AG09309 (cell line): ENCODE measurements around the gene RAB18.
A peak's percentile ranks its signal among the peaks of the same experiment; 100 is the strongest.

Experiments
- DNase-seq: peaks from one replicate; pipeline ENCODE4 v3.0.0-alpha.2; 2010; ENCODE audit warnings: low read depth
- H3K4me3 ChIP-seq: 2 replicates; pipeline ENCODE4 v1.5.1; 2011; ENCODE audit warnings: mild to moderate bottlenecking, low read depth, low read length, moderate library complexity; ENCODE audit not compliant: control insufficient read depth
- TF ChIP-seq, protein P1 (sequence below): IDR thresholded peaks from 2 replicates; pipeline ENCODE4 v1.5.1; 2011; ENCODE audit warnings: mild to moderate bottlenecking, low read depth, low read length, inconsistent platforms; ENCODE audit not compliant: insufficient read depth, control insufficient read depth; ENCODE audit errors: missing control alignments

Gene RAB18

DNA sequence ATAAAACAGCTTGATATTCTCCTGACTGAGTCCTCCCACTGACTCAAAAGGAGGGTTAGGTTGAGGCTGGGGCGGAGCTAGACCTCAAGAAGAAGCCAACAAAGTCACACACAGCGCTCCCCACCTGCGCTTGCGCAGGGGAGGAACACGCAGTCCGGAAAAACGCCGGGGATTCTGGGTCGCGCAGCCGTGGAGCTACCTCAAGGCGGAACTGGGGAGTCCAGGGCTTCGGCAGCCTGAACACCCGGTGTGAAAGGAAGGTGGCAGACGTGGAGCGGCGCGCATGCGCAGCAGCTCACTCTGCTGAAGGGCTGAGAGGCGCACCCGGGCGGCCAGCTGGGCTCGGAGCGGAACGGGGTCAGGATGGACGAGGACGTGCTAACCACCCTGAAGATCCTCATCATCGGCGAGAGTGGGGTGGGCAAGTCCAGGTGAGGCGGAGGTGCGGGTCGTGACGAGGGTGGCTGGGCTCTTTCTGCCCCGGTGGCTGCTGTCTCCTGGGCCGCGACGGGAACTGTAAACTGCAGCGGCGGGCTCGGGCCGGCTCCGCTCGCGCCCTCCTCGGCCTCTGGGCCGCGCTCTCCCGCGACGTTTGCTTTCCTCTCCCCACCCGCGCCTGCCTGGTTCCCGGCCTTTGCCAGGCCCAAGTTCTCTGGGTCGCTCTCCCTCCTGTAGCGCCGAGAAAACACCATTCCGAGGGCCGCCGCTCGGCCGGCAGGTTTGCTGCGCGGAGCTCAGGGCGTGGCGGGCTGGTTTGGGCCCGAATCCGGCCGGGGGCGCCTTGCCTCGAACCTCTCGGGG lies at the start of gene RAB18:
Gene RAB18, plus strand, starts transcription at position 298 of the 801 bp plus-strand sequence. Its CDS starts 66 bp downstream, at position 364.
- peak within 1 kb of the TSS; percentile 85 for H3K4me3 ChIP-seq
- TF ChIP-seq, protein P1, sequence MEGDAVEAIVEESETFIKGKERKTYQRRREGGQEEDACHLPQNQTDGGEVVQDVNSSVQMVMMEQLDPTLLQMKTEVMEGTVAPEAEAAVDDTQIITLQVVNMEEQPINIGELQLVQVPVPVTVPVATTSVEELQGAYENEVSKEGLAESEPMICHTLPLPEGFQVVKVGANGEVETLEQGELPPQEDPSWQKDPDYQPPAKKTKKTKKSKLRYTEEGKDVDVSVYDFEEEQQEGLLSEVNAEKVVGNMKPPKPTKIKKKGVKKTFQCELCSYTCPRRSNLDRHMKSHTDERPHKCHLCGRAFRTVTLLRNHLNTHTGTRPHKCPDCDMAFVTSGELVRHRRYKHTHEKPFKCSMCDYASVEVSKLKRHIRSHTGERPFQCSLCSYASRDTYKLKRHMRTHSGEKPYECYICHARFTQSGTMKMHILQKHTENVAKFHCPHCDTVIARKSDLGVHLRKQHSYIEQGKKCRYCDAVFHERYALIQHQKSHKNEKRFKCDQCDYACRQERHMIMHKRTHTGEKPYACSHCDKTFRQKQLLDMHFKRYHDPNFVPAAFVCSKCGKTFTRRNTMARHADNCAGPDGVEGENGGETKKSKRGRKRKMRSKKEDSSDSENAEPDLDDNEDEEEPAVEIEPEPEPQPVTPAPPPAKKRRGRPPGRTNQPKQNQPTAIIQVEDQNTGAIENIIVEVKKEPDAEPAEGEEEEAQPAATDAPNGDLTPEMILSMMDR: no peak
- peak; percentile 93 for DNase-seq

DNA sequence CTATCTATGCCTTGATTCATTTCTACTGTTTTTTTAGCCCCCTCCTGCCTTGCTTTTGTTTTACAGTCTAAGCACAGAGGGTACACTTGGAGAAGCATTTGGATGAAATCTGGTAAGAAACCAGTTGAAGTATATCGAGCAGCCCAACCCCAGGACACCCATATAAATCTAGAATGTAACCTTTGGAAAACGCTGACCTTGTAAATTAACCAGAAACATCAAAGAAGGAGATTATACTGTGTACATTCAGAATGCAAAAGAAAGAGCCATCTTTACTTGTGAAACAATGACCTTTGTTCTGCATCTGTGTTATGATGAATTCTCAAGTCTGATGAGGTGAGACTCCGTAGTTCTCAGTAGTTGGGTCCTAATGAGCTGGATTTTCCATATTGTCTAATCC lies 49.3 kb upstream of the RAB18 start:
- no peak overlapping the region for H3K4me3 ChIP-seq
- TF ChIP-seq, protein P1: no peak
- DNase-seq: no peak

DNA sequence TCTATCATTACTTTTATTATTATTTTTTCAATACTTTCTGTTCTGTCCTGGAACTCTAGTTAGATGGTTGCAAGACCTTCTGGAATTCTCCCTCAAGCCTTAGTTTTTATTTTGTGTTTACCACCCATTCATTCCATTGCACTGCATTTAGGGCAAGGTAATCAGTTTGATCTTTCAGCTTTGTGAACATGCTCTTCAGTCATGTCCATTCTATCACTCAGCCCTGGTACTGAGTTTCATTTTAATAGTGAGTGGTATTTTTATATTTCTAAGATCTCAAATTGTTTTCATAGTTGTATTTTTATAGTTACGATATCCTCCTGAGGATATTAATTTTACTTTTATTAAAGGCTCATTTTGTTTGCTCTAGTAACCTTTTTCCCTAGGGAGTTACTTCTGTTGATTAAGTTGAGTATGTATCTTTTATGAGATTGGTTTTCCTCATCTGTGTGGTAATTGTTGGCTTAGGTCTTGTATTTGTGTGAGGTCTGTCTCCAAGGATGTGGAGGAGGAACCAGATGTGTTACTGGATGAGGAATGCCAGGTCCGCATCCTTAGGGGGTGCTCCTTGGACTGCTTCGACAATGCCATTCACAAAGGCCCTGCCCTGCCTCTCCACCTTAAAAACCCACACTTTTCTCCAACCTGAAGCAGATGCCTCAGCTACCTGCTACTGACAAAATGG lies 46.7 kb upstream of the RAB18 start:
- TF ChIP-seq, protein P1: no peak
- H3K4me3 ChIP-seq: no peak overlapping the region
- DNase-seq: no peak

- TF ChIP-seq, protein P1: no peak
- DNase-seq: no peak
Measured at GRCh38 chr10:27457966-27458365, 46.1 kb upstream of the RAB18 start.

DNA sequence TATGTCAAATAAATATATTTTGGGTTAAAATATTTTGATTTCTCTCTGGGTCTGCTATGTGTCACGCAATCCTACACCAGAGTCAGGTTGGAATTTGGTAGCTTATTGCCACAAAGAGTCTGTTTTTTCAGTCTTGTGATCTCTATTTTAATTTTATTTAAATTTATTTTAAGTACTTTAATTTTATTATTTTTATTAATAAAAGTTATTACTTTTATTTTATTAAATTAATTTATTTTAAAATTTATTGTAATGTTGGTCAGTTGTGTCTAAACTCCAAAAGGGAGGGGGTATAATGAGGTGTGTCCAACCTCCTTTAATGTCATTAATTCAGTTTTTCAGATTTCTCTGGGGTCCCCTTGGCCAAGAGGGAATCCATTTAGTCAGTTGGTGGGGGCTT lies 42.8 kb upstream of the RAB18 start:
- no peak for DNase-seq
- H3K4me3 ChIP-seq: no peak overlapping the region
- TF ChIP-seq, protein P1: no peak

More at GRCh38 chr10:27457966-27458365, 46.1 kb upstream of the RAB18 start:
- H3K4me3 ChIP-seq: no peak overlapping the region

DNA sequence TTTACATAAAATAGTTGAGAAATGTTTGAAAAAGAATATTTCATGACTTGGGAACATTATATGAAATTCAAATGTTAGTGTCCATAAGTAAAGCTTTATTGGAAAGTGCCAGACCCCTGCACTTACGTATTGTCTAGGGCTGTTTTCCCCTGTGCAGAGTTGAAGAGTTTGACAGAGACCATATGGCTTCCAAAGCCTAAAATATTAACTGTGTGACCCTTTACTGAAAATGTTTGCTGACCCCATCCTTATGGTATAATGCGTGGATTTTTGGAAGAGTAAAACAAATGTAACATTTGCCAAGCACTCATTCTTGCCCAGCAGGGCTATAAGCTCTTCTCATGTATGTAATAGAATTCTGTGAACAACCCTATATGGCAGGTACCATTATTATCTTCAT lies 40.1 kb upstream of the RAB18 start:
- H3K4me3 ChIP-seq: no peak overlapping the region
- TF ChIP-seq, protein P1: no peak
- DNase-seq: no peak
